Heart right ventricle (tissue), 16 donors: ENCODE data around the gene GAB1. TPM values are rescaled to one million over a fixed set of nuclear protein-coding genes. Genes with fewer than 3 reads are reported as not detected.

Source experiments
- ATAC-seq, 8 donors: fragments of 200-7000 bp; cut with Tn5 transposase; one replicate each; pipeline ENCODE4 v1.9.1; 2020; ENCODE audit warnings: mild to moderate bottlenecking in 8 of 8, moderate library complexity in 8 of 8, moderate number of reproducible peaks in 1 of 8
- DNase-seq, 2 donors: peaks; one replicate each; pipeline ENCODE4 v3.0.0-alpha.2; 2020
- H3K27ac ChIP-seq, 10 donors: fragments of 200-600 bp; sonication (generic) in 2 of 10; one replicate each; pipeline versions ENCODE4 v1.5.0 to v1.8.0; 2020 to 2022; ENCODE audit warnings: mild to moderate bottlenecking in 3 of 10
- H3K27me3 ChIP-seq, 7 donors: fragments of 200-600 bp; one replicate each; pipeline ENCODE4 v1.8.0; 2021 to 2022; ENCODE audit warnings: mild to moderate bottlenecking in 2 of 7
- H3K36me3 ChIP-seq, 9 donors: fragments of 200-600 bp; sonication (generic) in 1 of 9; one replicate each; pipeline versions ENCODE4 v1.5.0 to v1.8.0; 2020 to 2022; ENCODE audit warnings: mild to moderate bottlenecking in 2 of 9
- H3K4me1 ChIP-seq, 9 donors: fragments of 200-600 bp; sonication (generic) in 1 of 9; one replicate each; pipeline versions ENCODE4 v1.5.0 to v1.8.0; 2020 to 2022; ENCODE audit warnings: mild to moderate bottlenecking in 4 of 9
- H3K4me3 ChIP-seq, 10 donors: fragments of 200-600 bp; sonication (generic) in 2 of 10; one replicate each; pipeline versions ENCODE4 v1.5.0 to v1.8.0; 2020 to 2022; ENCODE audit warnings: mild to moderate bottlenecking in 7 of 10, moderate library complexity in 2 of 10
- H3K9me3 ChIP-seq, 11 donors: fragments of 200-600 bp in 10 of 11; sonication (generic) in 2 of 11; one replicate each; pipeline versions ENCODE4 v1.5.0 to v1.8.0; 2013 to 2022; ENCODE audit warnings: mild to moderate bottlenecking in 2 of 11, control low read depth in 1 of 11, moderate library complexity in 1 of 11
- CTCF ChIP-seq, 9 donors: fragments of 200-600 bp; sonication (generic) in 2 of 9; IDR thresholded peaks; one replicate each; pipeline versions ENCODE4 v1.5.0 to v1.8.0; 2021 to 2022; ENCODE audit warnings: antibody characterized with exemption in 9 of 9, mild to moderate bottlenecking in 5 of 9, moderate library complexity in 1 of 9
- WGBS, 2 donors: extraction: QIAGEN DNeasy Blood & Tissue Kit; methylation state at CpG; one replicate each; pipeline ENCODE4 v1.1.7; 2013; ENCODE audit warnings: inconsistent platforms in 1 of 2; 5-methylcytosine and 5-hydroxymethylcytosine counted together
- intact Hi-C, 10 donors: fragments of 100-400 bp; cut with DNase I; formaldehyde crosslinking; loops; one replicate each; pipeline versions ENCODE4 v1.11.1 to v1.14.2; 2022
- polyA plus RNA-seq, 2 donors: library from polyadenylated mRNA; stranded (reverse); fragments of 200-250 nt; gene quantifications; one replicate each; pipeline ENCODE4 v1.2.3, GENCODE V29; 2013
- total RNA-seq, 10 donors: library from RNA; stranded (reverse); fragmentation: NEBNext Ultra II Directional in 3 of 10; extraction: Animal tissue kit (Norgen Biotek cat#: 25700) in 3 of 10; gene quantifications; one replicate each; pipeline versions ENCODE4 v1.2.1 to v1.2.4, GENCODE V29; 2021 to 2023
- donor health status: Arrhythmogenic right ventricular cardiomyopathy.
- donor health status: ischemic (EF 13 %, LVEDD 7.1; RV severe dilation, severe dysfunction).
- donor health status: healthy with polysubstance abuse.
- donor health status: DM: no; HTN: yes; CAD: no.
- donor health status: DM: no; HTN: no; CAD: no.
- donor health status: ischemic (EF 25% LVEDD 6.9; RV normal size, moderate dysfunction).
- donor health status: ischemic (EF 25% LVEDD 5.7; RV mildly dilated, moderate dysfunction).
- donor health status: healthy.
- donor health status: DM: yes; HTN: yes; CAD: no.
- donor health status: Ischemic cardiomyopathy.
- donor health status: ischemic (EF 35%, LVEDD 5.7; RV mildly dilated, moderate dysfunction).
- donor health status: nonischemic (EF 11% LVEDD 7.7; RV severe dilation, severe dysfunction).
- donor health status: DM: yes; HTN: yes; CAD: no.
- donor health status: PGD.
- donor health status: ischemic (EF 29% LVEDD 5.4; RV normal size, mild dysfunction).
- donor health status: nonischemic (EF 23%, LVEDD 6.1; RV moderate dilation, normal function).

The GAB1 gene
- total and polyA plus RNA-seq, 12 donors: 7.8 to 130 (median 95.3) TPM

- 95% methylated on average over 10 of the region's 10 CpGs for WGBS, 2 donors
- Histone ChIP-seq H3K36me3 (peaks cover 0 to 84% (median 26%) of the 10 kb centered on the region in 9 donors), H3K4me3 (no peak overlapping the region), H3K27ac (no peak overlapping the region), H3K27me3 (no peaks in the 10 kb centered on the region), H3K9me3 (peaks cover 0 to 29% (median 5%) of the 10 kb centered on the region in 11 donors), H3K4me1 (peaks cover 0 to 11% (median 0%) of the 10 kb centered on the region in 9 donors)
- intact Hi-C loops: no loop called here
- ATAC-seq (no peak), DNase-seq (no peak)
- no peak for TF ChIP-seq CTCF (IDR thresholded peaks at IDR 0.05)
Measured at GRCh38 chr4:143431526-143432257, 95.0 kb downstream of the GAB1 start.

GRCh38 chr4:143432258-143432591 is 95.5 kb downstream of the GAB1 start:
- WGBS, 2 donors: 91 to 95% methylated on average over 4 of the region's 4 CpGs
- peaks cover 0 to 29% (median 5%) of the 10 kb centered on the region in 11 donors for H3K9me3 ChIP-seq
- DNase-seq: no peak
- H3K27ac ChIP-seq: no peak overlapping the region
- no peak overlapping the region for H3K4me3 ChIP-seq
- peaks cover 0 to 84% (median 26%) of the 10 kb centered on the region in 9 donors for H3K36me3 ChIP-seq
- peaks cover 0 to 7% (median 0%) of the 10 kb centered on the region in 9 donors for H3K4me1 ChIP-seq
- intact Hi-C loops: no loop called here
- TF ChIP-seq CTCF (IDR thresholded peaks at IDR 0.05): no peak
- H3K27me3 ChIP-seq: no peaks in the 10 kb centered on the region
- no peak for ATAC-seq

DNA sequence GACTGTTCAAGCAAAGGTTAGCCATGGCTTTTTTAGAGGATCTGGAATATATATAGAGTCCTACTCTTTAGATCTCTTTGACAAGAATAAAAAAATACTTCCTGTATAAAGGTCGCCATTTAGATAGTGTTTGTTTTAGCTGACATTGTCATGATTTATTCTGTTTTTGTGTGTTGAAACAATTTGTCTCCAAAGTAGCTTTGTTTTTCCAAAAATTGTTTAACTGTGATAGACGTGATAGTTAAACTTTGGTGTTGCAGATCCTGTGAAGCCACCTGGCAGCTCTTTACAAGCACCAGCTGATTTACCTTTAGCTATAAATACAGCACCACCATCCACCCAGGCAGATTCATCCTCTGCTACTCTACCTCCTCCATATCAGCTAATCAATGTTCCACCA is 96.6 kb downstream of the GAB1 start:
- Histone ChIP-seq H3K4me3 (no peak overlapping the region), H3K4me1 (peaks cover 0 to 3% (median 0%) of the 10 kb centered on the region in 9 donors), H3K36me3 (peaks cover 0 to 95% (median 26%) of the 10 kb centered on the region in 9 donors), H3K27ac (no peak overlapping the region), H3K9me3 (peaks cover 0 to 29% (median 5%) of the 10 kb centered on the region in 11 donors), H3K27me3 (no peaks in the 10 kb centered on the region)
- WGBS, 2 donors: 68 to 85% methylated on average over 2 of the region's 2 CpGs
- intact Hi-C loops: no loop called here
- ATAC-seq (no peak), DNase-seq (no peak)
- TF ChIP-seq CTCF (IDR thresholded peaks at IDR 0.05): no peak

DNA sequence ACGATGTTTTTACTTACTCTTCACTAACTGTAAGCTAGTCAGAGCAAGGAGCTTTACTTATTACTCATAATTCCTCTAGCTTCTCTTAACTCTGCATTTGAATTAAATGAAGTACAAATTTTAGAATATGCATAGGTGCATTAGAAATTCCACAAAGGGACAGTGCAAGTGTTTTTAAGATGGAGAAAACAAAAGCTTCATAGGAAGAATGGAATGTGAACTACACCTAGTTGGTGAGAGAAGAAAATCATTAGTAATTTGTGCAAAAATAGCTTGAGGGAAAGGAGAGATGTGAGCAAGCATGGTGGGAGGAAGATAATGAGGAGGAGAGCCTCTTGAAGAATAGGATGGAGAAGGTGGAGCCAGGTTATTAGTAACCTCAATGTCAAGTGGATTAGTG is 99.3 kb downstream of the GAB1 start:
- Histone ChIP-seq H3K36me3 (peaks cover 0 to 95% (median 26%) of the 10 kb centered on the region in 9 donors), H3K4me3 (no peak overlapping the region), H3K27ac (no peak overlapping the region), H3K9me3 (peaks cover 0 to 7% (median 0%) of the 10 kb centered on the region in 11 donors), H3K27me3 (no peaks in the 10 kb centered on the region), H3K4me1 (peaks cover 0 to 15% (median 11%) of the 10 kb centered on the region in 9 donors)
- intact Hi-C loops: no loop called here
- DNase-seq: no peak
- WGBS, 2 donors: 79 to 85% methylated on average over 1 of the region's 1 CpG
- TF ChIP-seq CTCF (IDR thresholded peaks at IDR 0.05): no peak
- ATAC-seq: no peak
